GM12874 (cell line): ENCODE measurements around the gene LHFPL3.

Experiments
- TF ChIP-seq, protein P1 (sequence below): IDR thresholded peaks from 2 replicates; pipeline ENCODE4 v1.5.1; 2011; ENCODE audit warnings: low read depth, mild to moderate bottlenecking, control low read depth, low read length, moderate library complexity; ENCODE audit not compliant: insufficient read depth

LHFPL3 gene

DNA sequence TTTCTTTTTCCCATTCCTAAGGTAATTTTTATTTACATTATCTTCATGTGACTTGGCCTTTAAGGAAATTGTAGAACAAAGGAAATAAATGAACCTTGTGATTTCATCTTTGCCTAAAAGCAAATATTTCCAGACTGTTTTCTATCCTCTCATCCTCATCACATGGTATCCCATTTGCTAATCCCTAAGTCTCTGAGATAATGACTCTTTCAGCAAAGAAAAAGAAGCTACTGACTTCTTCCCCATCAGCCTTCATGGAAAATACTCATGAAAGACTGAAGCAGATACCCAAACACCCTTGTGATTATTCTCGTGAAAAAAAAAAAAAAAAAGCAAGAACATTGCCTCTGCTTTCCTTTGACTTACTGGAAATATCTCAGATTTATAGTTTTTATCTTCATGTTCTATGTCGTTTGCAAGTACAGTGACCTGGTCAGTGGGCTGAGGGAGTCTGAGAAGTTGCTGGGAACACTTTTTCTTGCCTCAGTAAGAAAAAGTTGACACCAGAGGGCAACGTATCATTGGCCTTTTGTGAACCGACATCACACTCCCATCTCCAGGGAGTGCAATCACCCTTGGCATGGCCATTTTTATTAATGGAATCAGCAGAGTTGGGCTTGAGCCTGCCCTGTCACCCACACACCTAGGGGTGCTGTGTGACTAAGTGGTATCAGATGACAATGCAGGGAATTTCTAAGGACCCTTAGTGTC is 439.6 kb downstream of the LHFPL3 start:
- TF ChIP-seq, protein P1, sequence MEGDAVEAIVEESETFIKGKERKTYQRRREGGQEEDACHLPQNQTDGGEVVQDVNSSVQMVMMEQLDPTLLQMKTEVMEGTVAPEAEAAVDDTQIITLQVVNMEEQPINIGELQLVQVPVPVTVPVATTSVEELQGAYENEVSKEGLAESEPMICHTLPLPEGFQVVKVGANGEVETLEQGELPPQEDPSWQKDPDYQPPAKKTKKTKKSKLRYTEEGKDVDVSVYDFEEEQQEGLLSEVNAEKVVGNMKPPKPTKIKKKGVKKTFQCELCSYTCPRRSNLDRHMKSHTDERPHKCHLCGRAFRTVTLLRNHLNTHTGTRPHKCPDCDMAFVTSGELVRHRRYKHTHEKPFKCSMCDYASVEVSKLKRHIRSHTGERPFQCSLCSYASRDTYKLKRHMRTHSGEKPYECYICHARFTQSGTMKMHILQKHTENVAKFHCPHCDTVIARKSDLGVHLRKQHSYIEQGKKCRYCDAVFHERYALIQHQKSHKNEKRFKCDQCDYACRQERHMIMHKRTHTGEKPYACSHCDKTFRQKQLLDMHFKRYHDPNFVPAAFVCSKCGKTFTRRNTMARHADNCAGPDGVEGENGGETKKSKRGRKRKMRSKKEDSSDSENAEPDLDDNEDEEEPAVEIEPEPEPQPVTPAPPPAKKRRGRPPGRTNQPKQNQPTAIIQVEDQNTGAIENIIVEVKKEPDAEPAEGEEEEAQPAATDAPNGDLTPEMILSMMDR, result no peak

DNA sequence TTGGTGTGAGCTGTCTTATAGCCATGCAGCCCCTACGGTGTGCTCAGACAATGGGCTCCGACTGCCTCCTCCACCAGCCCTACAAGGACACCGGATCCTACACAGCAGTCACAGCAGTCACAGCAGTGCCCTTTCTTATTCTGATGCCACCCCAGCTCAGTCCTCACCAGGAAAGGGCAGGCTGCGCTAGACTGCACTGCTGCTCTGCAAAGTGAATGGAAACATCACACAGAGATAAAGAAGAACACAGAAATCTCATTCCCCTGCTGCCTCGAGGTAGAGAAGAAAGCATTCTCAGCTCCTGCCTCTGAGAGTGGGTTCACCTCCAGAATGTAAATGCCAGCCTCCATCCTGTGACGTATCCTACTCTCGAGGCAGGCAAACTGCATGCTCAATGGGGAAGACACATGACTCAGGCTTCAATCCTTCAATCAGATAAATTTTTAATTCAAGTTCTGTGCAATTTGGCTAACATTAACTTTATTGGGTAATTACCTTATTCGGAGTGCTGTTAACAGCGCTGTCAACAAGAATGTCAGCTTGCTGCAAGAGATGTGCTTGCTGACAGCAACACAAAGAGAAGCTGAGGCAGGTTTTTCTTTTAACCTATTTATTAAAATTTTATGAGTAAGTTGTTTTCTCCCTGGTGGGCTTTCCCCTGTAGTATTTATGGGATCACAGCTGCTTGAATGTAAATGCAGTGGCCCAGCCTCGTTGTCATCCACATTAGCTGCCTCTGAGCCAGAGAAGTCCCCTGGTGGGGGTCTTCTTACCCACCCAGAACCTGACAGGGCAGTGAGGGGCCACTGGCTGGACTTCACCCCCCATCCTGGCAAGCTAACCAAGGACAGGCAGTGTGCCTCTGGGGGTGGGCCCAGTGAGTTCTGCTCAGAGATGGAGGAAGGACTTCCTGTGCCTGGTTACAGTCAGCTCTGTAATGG is 444.3 kb downstream of the LHFPL3 start:
- TF ChIP-seq, protein P1, result no peak

DNA sequence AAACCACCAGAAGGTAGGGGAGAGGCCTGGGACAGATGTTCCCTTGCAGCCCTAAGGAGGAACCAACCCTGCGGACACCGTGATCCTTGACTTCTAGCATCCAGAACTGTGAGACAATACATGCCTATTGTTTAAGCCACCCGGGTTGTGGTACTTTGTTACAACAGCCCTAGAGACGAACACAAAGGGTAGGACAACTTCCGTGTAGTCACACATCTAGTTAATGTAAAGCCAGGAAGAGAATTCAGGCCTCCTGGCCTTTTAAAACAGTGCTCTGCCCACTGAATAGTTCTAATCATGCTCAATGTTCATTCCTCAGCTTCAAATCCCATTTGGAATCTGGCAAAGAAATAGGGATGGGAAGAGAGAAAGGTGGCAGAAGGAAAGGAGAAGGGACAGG is 445.4 kb downstream of the LHFPL3 start:
- TF ChIP-seq, protein P1, result no peak

DNA sequence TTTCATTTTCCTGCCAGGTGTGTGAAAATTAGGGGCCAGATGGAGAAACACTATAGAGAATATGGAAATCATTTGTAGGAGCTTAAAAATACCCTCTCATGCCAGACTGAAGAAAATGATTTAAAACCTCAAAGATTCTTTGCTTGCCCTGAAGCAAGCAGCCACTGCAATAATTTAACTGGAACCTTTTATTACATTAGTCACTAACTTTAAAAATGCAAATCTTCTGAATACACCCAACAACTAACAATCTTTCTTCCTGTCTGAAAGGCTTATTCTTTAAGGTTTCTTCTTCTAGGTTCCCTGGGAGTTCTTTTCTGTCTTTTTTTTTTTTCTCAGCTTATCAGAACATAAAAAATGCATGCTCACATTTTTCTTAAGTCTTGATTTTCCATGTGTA is 447.1 kb downstream of the LHFPL3 start:
- TF ChIP-seq, protein P1, result no peak

DNA sequence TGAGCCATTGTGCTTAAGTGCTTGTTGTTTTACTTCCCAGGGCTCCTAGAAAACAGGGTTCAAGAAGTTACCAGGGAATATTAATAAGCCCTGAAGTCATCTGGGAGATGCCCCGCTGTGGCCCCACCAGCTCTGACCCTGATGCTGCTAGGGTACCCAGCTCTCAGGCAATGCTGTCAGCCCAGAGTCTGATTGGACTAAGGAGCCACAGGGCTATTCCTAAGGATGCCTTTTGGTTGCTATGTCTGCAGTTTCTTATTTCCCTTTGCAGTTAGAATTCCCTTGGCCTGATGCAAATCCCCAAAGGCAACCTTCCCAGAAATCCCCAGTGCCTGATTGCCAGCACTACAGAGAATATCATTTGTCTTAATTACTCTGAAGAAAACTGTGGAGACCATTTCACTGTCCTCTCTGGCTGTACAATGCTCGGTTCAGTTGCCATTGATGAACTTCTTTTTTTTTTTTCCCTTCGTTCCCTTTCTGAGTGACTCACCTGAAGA is 448.9 kb downstream of the LHFPL3 start:
- TF ChIP-seq, protein P1, result no peak

DNA sequence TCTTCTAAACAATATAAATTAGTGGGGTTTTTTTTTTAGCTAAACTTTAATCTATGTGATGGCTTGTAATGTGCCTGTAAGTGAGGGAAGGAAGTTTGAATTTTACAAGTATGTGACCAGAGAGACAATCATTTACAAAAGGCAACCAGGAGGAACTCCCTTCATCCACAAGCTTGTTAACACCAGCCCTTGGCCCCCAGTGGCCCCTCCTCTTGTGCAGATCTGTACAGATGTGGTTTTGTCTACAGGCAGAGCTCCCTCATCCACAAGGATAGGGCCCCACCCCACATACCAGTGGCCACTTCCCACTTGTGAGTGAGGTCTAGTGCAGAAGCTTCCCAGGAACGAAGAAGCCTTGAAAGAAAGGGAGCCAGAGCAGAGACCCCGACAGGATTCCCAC is 451.5 kb downstream of the LHFPL3 start:
- TF ChIP-seq, protein P1, result no peak

DNA sequence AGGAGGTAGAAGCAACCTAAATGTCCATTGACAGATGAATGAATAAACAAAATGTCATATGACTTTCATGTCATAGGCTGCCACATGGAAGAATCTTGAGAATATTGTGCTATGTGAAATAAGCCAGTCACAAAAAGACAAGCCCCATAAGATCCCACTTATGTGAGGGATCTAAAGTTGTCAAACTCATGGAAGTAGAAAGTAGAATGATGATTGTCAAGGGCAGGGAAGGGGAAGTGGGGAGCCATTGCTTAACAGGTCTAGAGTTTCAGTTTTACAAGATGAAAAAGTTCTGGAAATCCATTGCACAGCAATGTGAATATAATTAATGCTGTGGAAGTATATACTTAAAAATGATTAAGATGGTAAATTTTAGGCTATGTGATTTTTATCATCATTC is 456.3 kb downstream of the LHFPL3 start:
- TF ChIP-seq, protein P1, result no peak
